ENCODE results near the gene FRAS1. TPM values are rescaled to one million over a fixed set of nuclear protein-coding genes. Genes with fewer than 3 reads are reported as not detected.
"Not testable (repeated sequence)": the region's sequence is repeated elsewhere in the genome, so short reads cannot be mapped to it uniquely, and the experiment has no call there.

The FRAS1 gene
- total RNA-seq, 3 donors from 2014 or later: 0.03 to 0.08 (median 0.08) TPM

DNA sequence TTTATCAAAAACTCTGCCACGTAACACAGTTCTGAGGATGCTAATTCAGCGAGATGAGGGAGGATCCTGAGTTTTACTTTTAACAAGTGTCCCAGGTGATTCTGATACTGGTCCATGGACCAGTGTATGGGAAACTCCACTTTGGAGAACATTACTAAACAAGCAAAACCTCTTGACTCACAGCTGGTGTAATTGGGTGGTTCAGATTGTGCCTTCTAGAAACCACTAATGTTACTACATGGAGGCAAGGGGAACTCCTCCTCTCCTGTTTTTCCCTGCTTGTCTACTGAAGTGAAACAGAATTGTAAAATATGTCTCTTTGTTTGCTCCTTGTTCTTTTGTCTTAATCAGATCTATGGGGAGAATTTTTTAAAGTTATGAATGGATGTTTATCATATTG, 62.6 kb downstream of the FRAS1 start:
- no peak for DNase-seq
- H3K27me3 Mint-ChIP-seq (ENCODE audit: low read depth): peaks cover 5% of the 10 kb centered on the region
- H3K4me3 Mint-ChIP-seq: no peak overlapping the region
- no peak for ATAC-seq
- no peaks in the 10 kb centered on the region for H3K36me3 Mint-ChIP-seq (ENCODE audit: insufficient read depth)
- no peaks in the 10 kb centered on the region for H3K9me3 Mint-ChIP-seq
- H3K4me1 Mint-ChIP-seq (ENCODE audit: low read depth): no peaks in the 10 kb centered on the region

- no peaks in the 10 kb centered on the region for H3K36me3 Mint-ChIP-seq (ENCODE audit: insufficient read depth)
- DNase-seq (no peak), ATAC-seq (no peak)
- peaks cover 11% of the 10 kb centered on the region for H3K27me3 Mint-ChIP-seq (ENCODE audit: low read depth)
- no peaks in the 10 kb centered on the region for H3K4me1 Mint-ChIP-seq (ENCODE audit: low read depth)
- no peaks in the 10 kb centered on the region for H3K9me3 Mint-ChIP-seq
- H3K4me3 Mint-ChIP-seq: no peak overlapping the region
Measured at GRCh38 chr4:78120144-78120880, 63.2 kb downstream of the FRAS1 start.

- H3K4me3 Mint-ChIP-seq: no peak overlapping the region
- H3K36me3 Mint-ChIP-seq (ENCODE audit: insufficient read depth): no peaks in the 10 kb centered on the region
- DNase-seq (no peak), ATAC-seq (no peak)
- H3K4me1 Mint-ChIP-seq (ENCODE audit: low read depth): no peaks in the 10 kb centered on the region
- H3K27me3 Mint-ChIP-seq (ENCODE audit: low read depth): peaks cover 14% of the 10 kb centered on the region
- H3K9me3 Mint-ChIP-seq: no peaks in the 10 kb centered on the region
Measured at GRCh38 chr4:78121338-78121904, 64.3 kb downstream of the FRAS1 start.

DNA sequence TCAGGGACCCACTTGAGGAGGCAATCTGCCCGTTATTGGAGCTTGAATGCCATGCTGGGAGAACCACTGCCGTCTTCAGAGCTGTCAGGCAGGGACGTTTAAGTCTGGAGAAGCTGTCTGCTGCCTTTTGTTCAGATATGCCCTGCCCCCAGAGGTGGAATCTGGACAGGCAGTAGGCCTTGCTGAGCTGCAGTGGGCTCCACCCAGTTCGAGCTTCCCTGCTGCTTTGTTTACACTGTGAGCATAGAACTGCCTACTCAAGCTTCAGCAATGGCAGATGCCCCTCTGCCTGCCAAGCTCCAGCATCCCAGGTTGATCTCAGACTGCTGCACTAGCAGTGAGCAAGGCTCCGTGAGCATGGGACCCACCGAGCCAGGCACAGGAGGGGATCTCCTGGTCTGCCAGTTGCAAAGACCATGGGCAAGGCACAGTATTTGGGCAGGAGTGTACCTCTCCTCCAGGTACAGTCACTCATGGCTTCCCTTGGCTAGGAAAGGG, 68.8 kb downstream of the FRAS1 start:
- H3K4me1 Mint-ChIP-seq (ENCODE audit: low read depth); H3K36me3 Mint-ChIP-seq (ENCODE audit: insufficient read depth); H3K4me3 Mint-ChIP-seq; H3K9me3 Mint-ChIP-seq; DNase-seq; ATAC-seq: not testable (repeated sequence)
- peaks cover 13% of the 10 kb centered on the region for H3K27me3 Mint-ChIP-seq (ENCODE audit: low read depth)

DNA sequence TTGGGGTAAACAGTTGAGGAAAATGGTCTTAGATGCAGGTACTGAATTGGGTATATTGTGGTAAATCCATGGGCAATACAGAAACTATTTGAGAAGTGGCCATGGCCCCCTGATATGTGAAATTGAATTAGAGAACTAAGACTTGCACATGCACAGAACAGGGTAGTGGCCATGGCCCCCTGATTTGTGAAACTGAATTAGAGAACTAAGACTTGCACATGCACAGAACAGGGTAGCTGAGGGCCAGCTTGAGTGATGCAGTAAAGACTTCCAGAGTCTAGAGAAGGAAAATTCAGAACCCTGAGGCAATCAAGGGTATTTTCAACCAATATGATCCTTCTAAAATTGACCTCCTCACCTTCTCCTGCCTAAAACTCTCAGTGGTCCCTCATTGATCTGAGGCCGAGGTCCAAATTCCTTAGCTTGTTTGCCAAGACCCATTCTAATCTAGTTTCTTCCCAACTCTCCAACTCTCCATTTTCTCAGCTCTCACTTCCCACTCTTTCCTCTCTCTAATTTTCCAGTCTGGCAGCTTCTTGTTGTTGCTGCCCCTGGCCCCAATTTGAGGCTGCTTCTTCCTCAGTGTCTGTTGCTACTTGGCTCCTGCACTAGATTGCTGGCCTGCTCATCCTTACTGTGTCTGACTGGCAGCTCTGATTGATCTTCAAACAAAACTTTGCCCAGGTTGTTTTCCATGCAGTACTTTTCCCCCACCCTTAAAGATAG, 72.4 kb downstream of the FRAS1 start:
- H3K4me3 Mint-ChIP-seq: no peak overlapping the region
- H3K36me3 Mint-ChIP-seq (ENCODE audit: insufficient read depth): no peaks in the 10 kb centered on the region
- DNase-seq (no peak), ATAC-seq (no peak)
- no peaks in the 10 kb centered on the region for H3K4me1 Mint-ChIP-seq (ENCODE audit: low read depth)
- H3K9me3 Mint-ChIP-seq: peaks cover 6% of the 10 kb centered on the region
- H3K27me3 Mint-ChIP-seq (ENCODE audit: low read depth): peaks cover 13% of the 10 kb centered on the region

DNA sequence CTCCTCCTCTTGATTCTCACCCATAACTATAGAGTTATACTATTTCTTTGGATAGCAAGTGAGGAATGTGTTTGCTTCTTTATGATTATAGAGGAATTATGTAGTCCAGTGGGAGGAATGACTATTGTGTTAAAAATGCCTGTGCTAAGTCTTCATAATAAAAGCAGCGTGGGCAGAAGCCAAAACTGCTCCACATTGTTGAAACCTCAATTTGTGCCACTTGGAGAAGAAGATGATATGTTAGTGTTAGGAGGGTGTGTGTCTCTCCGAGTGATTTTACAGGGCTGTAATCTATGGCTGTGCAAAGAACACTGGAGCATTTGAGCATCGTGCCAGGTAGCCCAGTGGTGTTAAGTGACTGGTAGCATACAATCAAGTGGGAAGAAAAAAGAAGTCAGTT, 74.3 kb downstream of the FRAS1 start:
- DNase-seq: no peak
- H3K9me3 Mint-ChIP-seq: peaks cover 6% of the 10 kb centered on the region
- no peak for ATAC-seq
- H3K4me3 Mint-ChIP-seq: no peak overlapping the region
- peaks cover 4% of the 10 kb centered on the region for H3K27me3 Mint-ChIP-seq (ENCODE audit: low read depth)
- no peaks in the 10 kb centered on the region for H3K36me3 Mint-ChIP-seq (ENCODE audit: insufficient read depth)
- no peaks in the 10 kb centered on the region for H3K4me1 Mint-ChIP-seq (ENCODE audit: low read depth)

- DNase-seq: no peak
- Mint-ChIP-seq H3K9me3 (peaks cover 2% of the 10 kb centered on the region), H3K27me3 (ENCODE audit: low read depth) (peaks cover 2% of the 10 kb centered on the region), H3K36me3 (ENCODE audit: insufficient read depth) (no peaks in the 10 kb centered on the region), H3K4me1 (ENCODE audit: low read depth) (no peaks in the 10 kb centered on the region), H3K4me3 (no peak overlapping the region)
- no peak for ATAC-seq
Measured at GRCh38 chr4:78136109-78137081, 79.3 kb downstream of the FRAS1 start.

GRCh38 chr4:78137532-78137931, 80.4 kb downstream of the FRAS1 start:
- Mint-ChIP-seq H3K36me3 (ENCODE audit: insufficient read depth) (no peaks in the 10 kb centered on the region), H3K9me3 (peaks cover 5% of the 10 kb centered on the region), H3K4me1 (ENCODE audit: low read depth) (no peaks in the 10 kb centered on the region), H3K4me3 (no peak overlapping the region), H3K27me3 (ENCODE audit: low read depth) (peaks cover 2% of the 10 kb centered on the region)
- ATAC-seq (no peak), DNase-seq (no peak)

DNA sequence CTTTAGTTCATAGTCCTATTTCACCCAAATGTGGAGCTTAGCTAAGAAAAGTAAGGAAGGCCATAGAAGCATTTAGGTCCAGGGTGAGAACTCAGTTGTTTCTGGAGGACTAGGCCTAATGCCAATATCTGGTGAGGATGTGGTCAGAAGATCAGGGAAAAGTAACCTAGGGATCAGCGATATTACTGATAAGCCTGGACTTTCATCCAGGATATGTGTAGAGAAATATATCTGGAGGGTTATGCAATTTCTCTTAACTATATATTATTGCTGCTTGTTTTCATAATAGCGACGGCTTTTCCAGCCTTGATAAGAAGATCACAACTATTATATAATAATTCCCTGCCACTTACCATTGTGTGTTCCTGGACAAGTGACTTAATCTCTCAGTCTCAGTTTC, 81.1 kb downstream of the FRAS1 start:
- Mint-ChIP-seq H3K27me3 (ENCODE audit: low read depth) (no peaks in the 10 kb centered on the region), H3K9me3 (peaks cover 5% of the 10 kb centered on the region), H3K4me3 (no peak overlapping the region), H3K4me1 (ENCODE audit: low read depth) (no peaks in the 10 kb centered on the region), H3K36me3 (ENCODE audit: insufficient read depth) (no peaks in the 10 kb centered on the region)
- no peak for DNase-seq
- no peak for ATAC-seq

- H3K4me1 Mint-ChIP-seq (ENCODE audit: low read depth): no peaks in the 10 kb centered on the region
- DNase-seq: no peak
- no peaks in the 10 kb centered on the region for H3K36me3 Mint-ChIP-seq (ENCODE audit: insufficient read depth)
- no peaks in the 10 kb centered on the region for H3K27me3 Mint-ChIP-seq (ENCODE audit: low read depth)
- ATAC-seq: no peak
- peaks cover 5% of the 10 kb centered on the region for H3K9me3 Mint-ChIP-seq
- H3K4me3 Mint-ChIP-seq: no peak overlapping the region
Measured at GRCh38 chr4:78143634-78144033, 86.5 kb downstream of the FRAS1 start.

- no peaks in the 10 kb centered on the region for H3K36me3 Mint-ChIP-seq (ENCODE audit: insufficient read depth)
- no peak overlapping the region for H3K4me3 Mint-ChIP-seq
- H3K4me1 Mint-ChIP-seq (ENCODE audit: low read depth): no peaks in the 10 kb centered on the region
- H3K9me3 Mint-ChIP-seq: peaks cover 5% of the 10 kb centered on the region
- H3K27me3 Mint-ChIP-seq (ENCODE audit: low read depth): no peaks in the 10 kb centered on the region
- ATAC-seq: no peak
- DNase-seq: no peak
Measured at GRCh38 chr4:78145008-78145407, 87.9 kb downstream of the FRAS1 start.

GRCh38 chr4:78145622-78146021, 88.5 kb downstream of the FRAS1 start:
- DNase-seq: no peak
- no peaks in the 10 kb centered on the region for H3K36me3 Mint-ChIP-seq (ENCODE audit: insufficient read depth)
- H3K9me3 Mint-ChIP-seq: peaks cover 5% of the 10 kb centered on the region
- ATAC-seq: no peak
- H3K4me3 Mint-ChIP-seq: no peak overlapping the region
- H3K27me3 Mint-ChIP-seq (ENCODE audit: low read depth): no peaks in the 10 kb centered on the region
- no peaks in the 10 kb centered on the region for H3K4me1 Mint-ChIP-seq (ENCODE audit: low read depth)

DNA sequence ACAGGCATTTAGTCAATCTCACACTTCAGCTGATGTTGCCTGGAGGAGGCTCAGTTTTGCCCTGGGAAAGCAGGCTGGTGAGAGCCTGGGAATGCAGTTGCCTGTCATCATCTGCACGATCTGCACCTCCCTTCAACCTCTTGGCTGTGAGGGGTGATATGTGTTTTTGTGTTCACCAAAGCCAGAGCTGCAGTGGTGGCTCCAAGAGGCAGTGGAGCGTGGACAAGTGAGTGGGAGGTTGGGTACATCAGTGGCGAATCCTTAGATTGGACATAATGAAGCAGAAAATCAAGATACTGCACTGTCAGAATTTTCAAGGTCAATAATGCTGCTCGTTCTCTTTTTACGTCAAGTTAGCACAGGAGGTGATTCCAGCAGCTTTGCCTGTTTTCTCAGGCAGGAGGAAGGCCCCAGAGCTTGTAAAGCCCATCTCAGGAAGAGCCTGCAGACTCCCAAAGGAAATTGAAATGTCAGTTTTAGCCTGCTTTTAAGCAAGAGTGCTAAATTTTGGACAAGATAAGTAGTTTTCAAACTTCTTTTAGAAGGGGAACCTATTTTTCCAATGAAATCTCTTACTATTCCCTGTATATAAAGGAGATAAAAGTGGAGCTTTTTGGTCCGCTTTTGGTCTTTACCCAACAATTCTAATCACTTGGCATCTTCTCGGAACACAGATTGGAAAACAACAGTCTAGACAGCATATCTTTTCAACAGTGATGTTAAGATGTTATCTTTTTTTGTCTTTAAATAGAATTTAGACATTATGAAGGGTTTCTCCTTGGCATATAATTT, 92.8 kb downstream of the FRAS1 start:
- DNase-seq (no peak), ATAC-seq (no peak)
- H3K4me3 Mint-ChIP-seq: no peak overlapping the region
- no peaks in the 10 kb centered on the region for H3K9me3 Mint-ChIP-seq
- H3K27me3 Mint-ChIP-seq (ENCODE audit: low read depth): peaks cover 3% of the 10 kb centered on the region
- H3K36me3 Mint-ChIP-seq (ENCODE audit: insufficient read depth): no peaks in the 10 kb centered on the region
- H3K4me1 Mint-ChIP-seq (ENCODE audit: low read depth): no peaks in the 10 kb centered on the region

All from activated T-cell treated with anti-CD3 and anti-CD28 coated beads, Interleukin-2, amount 50 U/mL, for 4 hours (primary cell).